Esophagus muscularis mucosa (tissue), 4 donors: ENCODE data around the gene DLL1.

ENCODE experiments used
- EP300 ChIP-seq: sonication (generic); formaldehyde crosslinking; IDR thresholded peaks from one replicate; pipeline ENCODE4 v1.6.1; 2017; ENCODE audit warnings: antibody characterized with exemption
- POLR2AphosphoS5 ChIP-seq, 2 donors: sonication (generic); formaldehyde crosslinking; IDR thresholded peaks; one replicate each; pipeline ENCODE4 v1.6.1; 2017; ENCODE audit warnings: antibody characterized with exemption in 2 of 2
- TF ChIP-seq, protein P1 (sequence below), 3 experiments: fragments of 200-600 bp in 2 of 3; fragments of 450-650 bp in 1 of 3; sonication (generic) in 2 of 3; IDR thresholded peaks; one replicate each; pipeline ENCODE4 v1.5.1; 2017 to 2019; ENCODE audit warnings: antibody characterized with exemption in 3 of 3, mild to moderate bottlenecking in 2 of 3, moderate library complexity in 1 of 3

DNA sequence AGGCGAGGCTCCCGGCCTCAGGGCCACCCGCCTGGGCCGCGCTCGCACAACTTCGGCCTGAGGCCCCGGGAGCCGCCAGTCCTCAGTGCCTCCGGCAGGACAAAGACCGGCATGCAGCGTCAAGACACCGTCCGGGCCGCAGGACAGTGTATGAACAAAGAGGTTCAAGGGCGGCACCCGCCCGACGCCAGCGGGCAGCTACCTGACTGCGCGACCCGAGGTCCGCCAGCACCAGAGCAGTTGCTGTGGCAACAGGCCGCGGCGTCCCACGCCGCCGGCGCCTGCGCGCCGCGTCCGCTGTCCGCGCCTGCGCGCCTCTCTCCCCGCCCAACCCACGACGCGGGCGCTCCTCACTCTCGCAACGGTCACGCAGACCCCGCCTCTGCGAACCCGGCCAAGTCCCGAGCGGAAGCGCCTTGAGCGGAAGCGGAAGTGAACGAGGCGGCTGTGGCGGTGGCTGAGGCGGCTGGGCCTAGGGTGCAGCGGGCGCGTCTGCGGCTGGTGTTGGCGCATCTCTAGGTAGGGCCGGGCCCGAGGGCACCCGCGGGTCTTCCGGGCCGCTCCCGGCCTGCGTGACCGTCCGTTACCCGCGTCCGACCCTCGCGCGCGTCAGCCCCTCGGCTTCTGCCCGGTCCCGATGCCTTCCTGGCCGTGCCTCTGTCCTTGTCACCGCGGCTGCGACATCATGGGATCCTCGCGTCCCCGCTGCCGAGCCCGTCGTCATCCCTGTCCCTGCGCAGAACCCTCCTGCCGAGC, 15.6 kb upstream of the DLL1 start, which contains the start of gene FAM120B:
- TF ChIP-seq, protein P1, sequence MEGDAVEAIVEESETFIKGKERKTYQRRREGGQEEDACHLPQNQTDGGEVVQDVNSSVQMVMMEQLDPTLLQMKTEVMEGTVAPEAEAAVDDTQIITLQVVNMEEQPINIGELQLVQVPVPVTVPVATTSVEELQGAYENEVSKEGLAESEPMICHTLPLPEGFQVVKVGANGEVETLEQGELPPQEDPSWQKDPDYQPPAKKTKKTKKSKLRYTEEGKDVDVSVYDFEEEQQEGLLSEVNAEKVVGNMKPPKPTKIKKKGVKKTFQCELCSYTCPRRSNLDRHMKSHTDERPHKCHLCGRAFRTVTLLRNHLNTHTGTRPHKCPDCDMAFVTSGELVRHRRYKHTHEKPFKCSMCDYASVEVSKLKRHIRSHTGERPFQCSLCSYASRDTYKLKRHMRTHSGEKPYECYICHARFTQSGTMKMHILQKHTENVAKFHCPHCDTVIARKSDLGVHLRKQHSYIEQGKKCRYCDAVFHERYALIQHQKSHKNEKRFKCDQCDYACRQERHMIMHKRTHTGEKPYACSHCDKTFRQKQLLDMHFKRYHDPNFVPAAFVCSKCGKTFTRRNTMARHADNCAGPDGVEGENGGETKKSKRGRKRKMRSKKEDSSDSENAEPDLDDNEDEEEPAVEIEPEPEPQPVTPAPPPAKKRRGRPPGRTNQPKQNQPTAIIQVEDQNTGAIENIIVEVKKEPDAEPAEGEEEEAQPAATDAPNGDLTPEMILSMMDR (IDR thresholded peaks at IDR 0.05): peak in 1 of 3 experiments; percentile 15
- no peak for TF ChIP-seq EP300
- peak; percentile 97 to 98 for TF ChIP-seq POLR2AphosphoS5 (IDR thresholded peaks at IDR 0.05)
